HL-60 (cell line): Measurements from ENCODE around the gene TRPV4.

Experiments
- CTCF ChIP-seq: IDR thresholded peaks from one replicate; pipeline ENCODE4 v1.5.1; 2011; ENCODE audit warnings: low read length, control low read depth, inconsistent platforms; ENCODE audit not compliant: insufficient read depth
- REST ChIP-seq: IDR thresholded peaks from 2 replicates; pipeline ENCODE4 v1.6.1; 2012; ENCODE audit warnings: low read depth; ENCODE audit not compliant: insufficient replicate concordance

DNA sequence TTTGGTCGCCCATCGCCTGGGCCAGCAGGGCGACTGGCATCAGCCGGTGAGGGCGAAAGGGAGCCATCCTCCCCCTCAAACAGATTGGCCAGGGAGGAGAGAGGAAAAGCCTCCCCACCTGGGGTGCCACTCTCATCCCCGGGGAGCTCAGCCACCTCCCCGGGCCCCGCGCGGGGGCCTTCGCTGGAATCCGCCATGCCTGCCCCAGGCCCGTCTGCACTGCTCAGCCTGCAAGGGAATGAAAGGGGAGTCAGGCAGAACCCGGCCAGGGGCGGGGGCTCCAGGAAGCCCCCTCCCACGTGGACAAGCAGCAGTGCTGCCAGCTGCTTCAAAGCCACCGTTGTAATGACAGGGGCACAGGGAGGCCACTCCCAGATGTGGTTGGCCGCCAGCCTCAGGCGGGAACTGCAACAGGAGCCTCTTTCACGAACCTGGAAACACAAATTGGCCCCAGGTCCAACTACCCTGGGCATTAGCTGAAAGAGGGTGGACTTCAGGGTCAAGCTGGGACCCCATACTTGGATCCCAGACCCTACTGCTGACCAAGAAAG is 18.5 kb downstream of the TRPV4 start:
- TF ChIP-seq REST: no peak
- no peak for TF ChIP-seq CTCF
